Measurements from ENCODE around the gene FEZF1. TPM values are rescaled to one million over a fixed set of nuclear protein-coding genes. Genes with fewer than 3 reads are reported as not detected.

Gene FEZF1
- total and polyA plus RNA-seq, 3 donors from 2014 or later: 3.1 to 9.8 (median 5.6) TPM

DNA sequence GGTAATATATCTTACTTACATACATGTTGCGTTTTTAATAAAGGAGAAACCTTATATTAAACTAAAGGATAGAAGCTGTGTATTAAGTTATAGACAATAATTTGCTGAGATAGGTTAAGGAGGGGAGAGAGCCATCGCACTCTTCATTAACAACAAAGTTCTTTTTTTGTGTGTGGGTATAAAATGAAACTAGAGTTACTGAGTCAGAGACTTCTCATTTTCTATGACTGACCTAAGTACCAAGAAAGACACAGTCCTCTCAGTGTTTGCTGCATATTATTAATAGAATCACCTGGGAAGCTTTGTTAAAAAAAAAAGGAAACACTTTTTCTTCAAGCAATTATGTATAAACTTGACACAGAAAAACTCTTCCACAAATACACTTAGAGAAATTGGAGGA is 31.4 kb downstream of the FEZF1 start:
- no peak overlapping the region for H3K4me3 ChIP-seq
- no peaks in the 10 kb centered on the region for H3K36me3 ChIP-seq (ENCODE audit: low read depth, missing control alignments)
- H3K9me3 ChIP-seq: no peaks in the 10 kb centered on the region
- no peak for DNase-seq
- H3K4me1 ChIP-seq: no peaks in the 10 kb centered on the region
- no peaks in the 10 kb centered on the region for H3K27me3 ChIP-seq
- H3K27ac ChIP-seq: no peak overlapping the region
- intact Hi-C loops (cut with DNase I; ENCODE audit: low total_unique reads): no loop called here
- no peak for TF ChIP-seq POLR2A (IDR thresholded peaks at IDR 0.05)
- TF ChIP-seq, protein P1, sequence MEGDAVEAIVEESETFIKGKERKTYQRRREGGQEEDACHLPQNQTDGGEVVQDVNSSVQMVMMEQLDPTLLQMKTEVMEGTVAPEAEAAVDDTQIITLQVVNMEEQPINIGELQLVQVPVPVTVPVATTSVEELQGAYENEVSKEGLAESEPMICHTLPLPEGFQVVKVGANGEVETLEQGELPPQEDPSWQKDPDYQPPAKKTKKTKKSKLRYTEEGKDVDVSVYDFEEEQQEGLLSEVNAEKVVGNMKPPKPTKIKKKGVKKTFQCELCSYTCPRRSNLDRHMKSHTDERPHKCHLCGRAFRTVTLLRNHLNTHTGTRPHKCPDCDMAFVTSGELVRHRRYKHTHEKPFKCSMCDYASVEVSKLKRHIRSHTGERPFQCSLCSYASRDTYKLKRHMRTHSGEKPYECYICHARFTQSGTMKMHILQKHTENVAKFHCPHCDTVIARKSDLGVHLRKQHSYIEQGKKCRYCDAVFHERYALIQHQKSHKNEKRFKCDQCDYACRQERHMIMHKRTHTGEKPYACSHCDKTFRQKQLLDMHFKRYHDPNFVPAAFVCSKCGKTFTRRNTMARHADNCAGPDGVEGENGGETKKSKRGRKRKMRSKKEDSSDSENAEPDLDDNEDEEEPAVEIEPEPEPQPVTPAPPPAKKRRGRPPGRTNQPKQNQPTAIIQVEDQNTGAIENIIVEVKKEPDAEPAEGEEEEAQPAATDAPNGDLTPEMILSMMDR (IDR thresholded peaks at IDR 0.05): no peak
- 90 to 94% methylated on average over 2 of the region's 2 CpGs for WGBS, 2 donors

DNA sequence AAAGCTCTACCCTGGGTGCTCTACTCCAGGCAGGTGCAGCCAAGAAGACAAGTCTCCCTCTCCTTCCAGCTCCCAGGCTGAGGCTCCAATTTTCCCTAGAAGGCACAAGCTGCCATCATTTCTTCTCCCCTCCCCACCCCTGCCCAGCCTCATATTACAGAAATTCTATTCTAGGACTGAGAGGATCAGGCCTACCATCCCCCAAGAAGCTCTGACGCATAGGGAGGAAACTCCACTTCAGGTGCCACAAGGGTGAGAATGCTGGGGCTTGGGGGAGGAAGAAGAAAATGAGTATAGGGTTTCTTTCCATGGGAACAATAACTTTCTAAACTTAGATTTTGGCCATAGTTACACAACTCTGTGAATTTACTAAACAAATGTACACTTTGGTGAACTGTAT is 35.3 kb downstream of the FEZF1 start:
- intact Hi-C loops (cut with DNase I; ENCODE audit: low total_unique reads): no loop called here
- H3K36me3 ChIP-seq (ENCODE audit: low read depth, missing control alignments): no peaks in the 10 kb centered on the region
- 70 to 90% methylated on average over 1 of the region's 1 CpG for whole genome bisulfite sequencing, 2 donors
- no peaks in the 10 kb centered on the region for H3K9me3 ChIP-seq
- H3K27ac ChIP-seq: no peak overlapping the region
- no peaks in the 10 kb centered on the region for H3K27me3 ChIP-seq
- no peak overlapping the region for H3K4me3 ChIP-seq
- TF ChIP-seq POLR2A (IDR thresholded peaks at IDR 0.05): no peak
- TF ChIP-seq, protein P1 (IDR thresholded peaks at IDR 0.05): no peak
- DNase-seq: no peak
- no peaks in the 10 kb centered on the region for H3K4me1 ChIP-seq

DNA sequence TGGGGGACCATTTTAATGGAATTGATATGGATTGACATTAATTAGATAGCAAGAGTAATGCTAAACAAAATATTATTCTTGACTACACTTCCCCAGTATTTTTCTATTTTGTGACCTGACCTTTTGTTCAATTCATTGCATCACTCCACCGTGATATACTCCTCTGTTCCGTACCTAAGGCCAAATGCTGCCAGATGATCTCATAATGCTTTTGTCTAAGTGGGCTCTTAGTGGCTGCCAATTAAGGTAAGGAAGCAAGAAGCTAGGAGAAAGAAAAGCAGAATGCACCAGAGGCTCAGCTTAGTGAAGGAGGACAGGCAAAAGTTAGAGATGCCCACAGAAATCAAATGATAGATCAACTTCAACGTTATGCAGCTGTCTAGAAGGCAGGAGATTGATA is 36.4 kb downstream of the FEZF1 start:
- no peaks in the 10 kb centered on the region for H3K4me1 ChIP-seq
- no peak for DNase-seq
- no peaks in the 10 kb centered on the region for H3K36me3 ChIP-seq (ENCODE audit: low read depth, missing control alignments)
- no peak overlapping the region for H3K4me3 ChIP-seq
- intact Hi-C loops (cut with DNase I; ENCODE audit: low total_unique reads): no loop called here
- no peaks in the 10 kb centered on the region for H3K9me3 ChIP-seq
- TF ChIP-seq POLR2A (IDR thresholded peaks at IDR 0.05): no peak
- no peaks in the 10 kb centered on the region for H3K27me3 ChIP-seq
- WGBS, 2 donors: 69 to 73% methylated on average over 3 of the region's 3 CpGs
- no peak overlapping the region for H3K27ac ChIP-seq

DNA sequence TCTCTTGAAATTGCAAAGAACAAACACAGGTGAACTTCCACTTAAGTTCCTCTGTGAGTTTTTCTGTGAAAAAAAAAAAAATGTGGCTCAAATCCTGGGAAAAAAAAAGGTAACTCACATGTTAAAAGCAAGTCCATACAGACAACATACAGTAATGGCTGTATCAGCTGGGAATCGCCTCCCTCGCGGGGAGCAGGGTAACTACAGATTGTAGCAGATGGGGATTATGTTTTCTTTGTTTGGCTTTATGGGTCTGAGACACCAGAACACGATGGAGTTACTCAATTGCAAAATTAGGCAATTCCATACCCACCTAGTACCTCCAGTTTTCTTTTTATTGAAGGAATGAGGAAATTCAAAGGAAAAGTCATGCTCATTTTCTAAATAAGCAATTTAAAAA is 42.3 kb downstream of the FEZF1 start:
- no peaks in the 10 kb centered on the region for H3K9me3 ChIP-seq
- no peak for TF ChIP-seq POLR2A (IDR thresholded peaks at IDR 0.05)
- TF ChIP-seq, protein P1 (IDR thresholded peaks at IDR 0.05): no peak
- intact Hi-C loops (cut with DNase I; ENCODE audit: low total_unique reads): no loop called here

DNA sequence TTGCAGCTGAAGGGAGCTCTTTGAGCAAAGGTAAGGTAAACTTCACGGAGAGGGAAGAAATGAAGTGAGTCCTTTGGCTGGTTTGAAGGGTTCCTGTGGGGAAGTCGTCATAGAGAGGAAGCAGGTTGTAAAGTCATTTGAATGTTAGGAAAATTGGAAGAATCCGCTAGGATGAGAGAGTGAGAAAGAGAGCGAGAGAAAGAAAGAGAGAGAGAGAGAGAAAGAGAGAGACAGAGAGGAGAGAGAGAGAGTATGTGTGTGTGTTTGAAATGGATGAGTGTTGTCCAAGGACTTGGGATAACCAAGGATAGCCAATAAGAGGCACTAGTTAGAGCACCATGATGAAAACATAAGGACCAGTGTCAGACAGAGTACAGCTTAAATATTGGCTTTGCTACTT is 43.1 kb downstream of the FEZF1 start:
- DNase-seq: no peak
- intact Hi-C loops (cut with DNase I; ENCODE audit: low total_unique reads): no loop called here
- TF ChIP-seq POLR2A (IDR thresholded peaks at IDR 0.05): no peak
- TF ChIP-seq, protein P1 (IDR thresholded peaks at IDR 0.05): no peak
- H3K27me3 ChIP-seq: no peaks in the 10 kb centered on the region
- H3K36me3 ChIP-seq (ENCODE audit: low read depth, missing control alignments): no peaks in the 10 kb centered on the region
- H3K4me3 ChIP-seq: no peak overlapping the region
- WGBS, 2 donors: 55% methylated on average over 4 of the region's 4 CpGs
- no peaks in the 10 kb centered on the region for H3K9me3 ChIP-seq
- H3K4me1 ChIP-seq: no peaks in the 10 kb centered on the region
- no peak overlapping the region for H3K27ac ChIP-seq

More for the DNA sequence above, 42.3 kb downstream of the FEZF1 start:
- no peak overlapping the region for H3K27ac ChIP-seq
- no peaks in the 10 kb centered on the region for H3K4me1 ChIP-seq
- H3K27me3 ChIP-seq: no peaks in the 10 kb centered on the region
- DNase-seq: no peak
- 68 to 71% methylated on average over 4 of the region's 4 CpGs for WGBS, 2 donors
- H3K36me3 ChIP-seq (ENCODE audit: low read depth, missing control alignments): no peaks in the 10 kb centered on the region
- H3K4me3 ChIP-seq: no peak overlapping the region

All from testis (tissue), 3 donors.